ENCODE results near the gene RSPH9.

The RSPH9 gene

DNA sequence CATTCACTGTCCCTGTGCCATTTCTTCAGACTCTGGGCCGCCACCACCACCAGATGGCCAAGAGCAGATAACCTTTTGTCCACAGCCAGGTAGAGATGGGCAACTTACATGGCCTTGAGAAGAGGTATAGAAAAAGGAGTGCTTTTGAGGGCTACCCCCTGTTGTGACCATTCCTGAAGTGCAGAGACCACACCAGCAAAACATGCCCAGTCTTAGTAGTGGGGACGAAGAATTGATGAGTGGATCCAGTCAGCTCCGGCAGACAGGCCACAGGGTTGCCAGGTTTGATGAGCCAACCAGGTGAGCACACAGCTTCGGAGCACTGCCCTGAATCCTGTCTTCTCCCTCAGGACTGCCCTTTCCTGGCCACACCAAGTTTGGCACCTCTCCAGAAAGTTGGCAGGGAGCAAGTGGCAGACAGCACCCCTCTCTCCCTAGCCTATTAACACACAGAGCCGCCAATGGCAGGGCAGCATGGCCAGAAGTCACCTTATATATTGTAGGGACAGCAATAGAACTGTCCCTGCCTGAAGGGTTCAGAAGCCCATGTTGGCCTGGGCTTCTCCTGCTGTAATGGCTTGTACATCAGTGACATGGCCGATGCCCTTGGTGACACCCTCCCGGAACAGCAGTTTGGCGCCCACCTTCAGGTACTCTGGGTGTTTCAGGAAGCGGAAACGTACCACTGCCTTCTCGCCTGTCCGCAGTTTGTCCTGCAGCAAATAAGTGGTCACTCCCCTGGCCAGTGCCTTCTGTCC lies 23.6 kb upstream of the RSPH9 start:
- Histone ChIP-seq H3K4me1 (ENCODE audit: control insufficient read depth, insufficient read depth, low read length) (no peaks in the 10 kb centered on the region), H3K27me3 (ENCODE audit: control insufficient read depth, insufficient read depth, low read length) (no peaks in the 10 kb centered on the region), H3K36me3 (ENCODE audit: control insufficient read depth, insufficient read depth, low read length) (peaks cover 32% of the 10 kb centered on the region), H3K9ac (ENCODE audit: low read length) (no peak overlapping the region), H3K4me3 (ENCODE audit: low read length) (no peak overlapping the region), H3K9me3 (ENCODE audit: control insufficient read depth, low read length) (no peaks in the 10 kb centered on the region)

DNA sequence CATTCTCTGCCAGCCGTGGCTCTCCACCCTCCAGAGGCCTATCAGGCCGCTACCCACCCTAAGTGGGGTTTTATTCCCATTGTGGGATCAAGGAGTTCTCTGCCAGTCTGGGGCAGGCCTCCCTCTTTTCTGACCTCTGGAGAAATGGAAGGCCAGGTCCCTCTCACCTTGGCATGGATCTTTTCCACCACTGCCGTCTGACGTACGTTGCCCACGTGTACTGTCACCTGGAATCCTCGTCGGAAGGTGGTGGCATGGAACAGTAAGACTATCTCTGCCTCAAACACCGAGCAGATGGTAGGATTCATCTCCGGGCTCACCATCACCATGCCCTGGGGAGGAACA lies 23.0 kb upstream of the RSPH9 start:
- Histone ChIP-seq H3K9ac (ENCODE audit: low read length) (no peak overlapping the region), H3K27me3 (ENCODE audit: control insufficient read depth, insufficient read depth, low read length) (no peaks in the 10 kb centered on the region), H3K9me3 (ENCODE audit: control insufficient read depth, low read length) (no peaks in the 10 kb centered on the region), H3K4me3 (ENCODE audit: low read length) (no peak overlapping the region), H3K36me3 (ENCODE audit: control insufficient read depth, insufficient read depth, low read length) (peaks cover 32% of the 10 kb centered on the region), H3K4me1 (ENCODE audit: control insufficient read depth, insufficient read depth, low read length) (peaks cover 3% of the 10 kb centered on the region)

DNA sequence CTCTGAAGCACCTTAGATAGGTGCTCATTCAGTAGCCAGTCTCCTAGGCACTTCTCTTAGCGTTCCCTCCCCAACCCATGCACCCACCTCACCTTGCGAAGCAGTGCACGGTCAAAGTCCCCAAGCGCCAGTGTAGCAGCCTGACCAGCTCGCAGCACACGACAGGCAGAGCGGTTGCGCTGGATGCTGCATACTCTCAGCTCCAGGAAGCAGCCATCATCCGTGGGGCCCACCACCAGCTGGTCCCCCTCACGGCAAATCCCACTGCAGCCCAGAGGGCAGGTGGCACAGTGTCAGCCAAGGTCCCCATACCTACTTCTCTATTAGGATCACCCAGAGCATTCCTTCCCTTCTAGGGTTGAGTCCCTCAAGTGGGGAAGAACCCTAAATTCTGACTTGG lies 22.3 kb upstream of the RSPH9 start:
- H3K9me3 ChIP-seq (ENCODE audit: control insufficient read depth, low read length) = no peaks in the 10 kb centered on the region
- H3K9ac ChIP-seq (ENCODE audit: low read length) = no peak overlapping the region
- H3K36me3 ChIP-seq (ENCODE audit: control insufficient read depth, insufficient read depth, low read length) = peaks cover 32% of the 10 kb centered on the region
- H3K4me1 ChIP-seq (ENCODE audit: control insufficient read depth, insufficient read depth, low read length) = peaks cover 10% of the 10 kb centered on the region
- H3K27me3 ChIP-seq (ENCODE audit: control insufficient read depth, insufficient read depth, low read length) = no peaks in the 10 kb centered on the region
- no peak overlapping the region for H3K4me3 ChIP-seq (ENCODE audit: low read length)

DNA sequence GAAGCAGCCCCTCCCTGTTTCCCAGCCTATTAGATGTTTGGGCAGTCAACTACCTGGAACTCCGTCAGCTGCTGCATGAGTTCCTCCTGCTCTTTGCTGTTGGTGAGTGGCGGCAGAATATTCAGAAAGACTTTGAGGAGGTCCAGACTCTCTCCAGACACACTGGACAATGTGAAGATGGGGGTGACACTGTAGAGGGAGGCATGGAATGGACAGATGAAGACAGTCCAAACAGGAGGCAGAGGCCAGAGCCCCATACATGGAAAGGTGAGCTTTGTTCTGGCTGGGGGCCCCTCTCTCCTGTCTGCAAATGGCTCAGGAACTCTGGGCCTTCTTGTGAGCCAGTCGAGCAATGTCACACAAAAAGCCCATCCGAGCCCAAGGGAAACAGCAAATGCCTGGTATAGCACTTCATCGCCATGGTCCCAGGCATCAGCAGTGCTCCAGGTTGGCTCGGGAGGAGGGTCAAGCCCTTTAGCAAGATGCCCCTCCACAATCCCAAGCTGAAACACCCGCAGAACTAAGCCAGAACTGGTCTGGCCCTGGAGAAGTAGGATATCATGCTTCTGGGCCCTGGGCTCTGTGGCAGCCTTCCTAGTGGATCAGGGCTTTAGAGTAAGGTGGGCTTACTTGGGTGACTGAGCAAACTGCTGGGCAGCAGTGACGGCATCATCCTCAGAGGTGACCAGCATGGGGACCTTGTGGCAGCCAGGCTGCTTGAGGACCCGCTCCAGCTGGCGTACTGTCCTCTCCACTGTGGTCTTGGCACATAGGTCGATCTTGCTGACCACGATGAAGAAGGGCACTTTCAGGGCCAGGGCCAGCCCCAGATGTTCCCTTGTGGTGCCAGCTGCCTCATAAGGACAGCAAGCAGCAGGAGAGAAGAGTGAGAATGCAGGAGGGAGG lies 20.7 kb upstream of the RSPH9 start:
- Histone ChIP-seq H3K4me3 (ENCODE audit: low read length) (no peak overlapping the region), H3K27me3 (ENCODE audit: control insufficient read depth, insufficient read depth, low read length) (no peaks in the 10 kb centered on the region), H3K36me3 (ENCODE audit: control insufficient read depth, insufficient read depth, low read length) (peaks cover 32% of the 10 kb centered on the region), H3K9me3 (ENCODE audit: control insufficient read depth, low read length) (no peaks in the 10 kb centered on the region), H3K9ac (ENCODE audit: low read length) (no peak overlapping the region), H3K4me1 (ENCODE audit: control insufficient read depth, insufficient read depth, low read length) (peaks cover 16% of the 10 kb centered on the region)

DNA sequence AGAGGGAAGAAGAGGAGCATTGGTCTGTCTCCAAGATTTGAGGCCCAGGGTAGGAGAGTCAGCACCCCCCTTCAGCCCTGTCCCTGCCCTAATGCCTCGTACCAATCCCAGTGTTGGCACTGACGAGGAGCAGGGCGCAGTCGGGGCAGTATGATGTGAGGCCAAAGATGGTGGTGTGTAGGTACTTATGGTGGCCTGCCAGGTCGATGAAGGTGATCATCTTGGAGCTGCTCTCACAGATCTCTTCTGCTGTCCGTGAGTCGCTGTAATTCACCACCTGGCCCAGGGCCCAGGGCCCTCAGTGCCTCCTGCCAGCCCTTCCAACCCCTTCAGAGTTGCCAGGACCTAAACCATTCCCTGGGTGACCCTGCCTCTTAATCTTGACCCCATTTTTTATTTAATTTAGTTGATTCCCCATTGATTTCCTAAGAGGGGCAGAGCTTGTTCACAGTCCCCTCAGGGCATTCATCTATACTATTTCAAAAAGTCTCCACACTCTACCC lies 20.0 kb upstream of the RSPH9 start:
- Histone ChIP-seq H3K36me3 (ENCODE audit: control insufficient read depth, insufficient read depth, low read length) (peaks cover 32% of the 10 kb centered on the region), H3K4me3 (ENCODE audit: low read length) (no peak overlapping the region), H3K9me3 (ENCODE audit: control insufficient read depth, low read length) (no peaks in the 10 kb centered on the region), H3K4me1 (ENCODE audit: control insufficient read depth, insufficient read depth, low read length) (peaks cover 16% of the 10 kb centered on the region), H3K9ac (ENCODE audit: low read length) (no peak overlapping the region), H3K27me3 (ENCODE audit: control insufficient read depth, insufficient read depth, low read length) (no peaks in the 10 kb centered on the region)

DNA sequence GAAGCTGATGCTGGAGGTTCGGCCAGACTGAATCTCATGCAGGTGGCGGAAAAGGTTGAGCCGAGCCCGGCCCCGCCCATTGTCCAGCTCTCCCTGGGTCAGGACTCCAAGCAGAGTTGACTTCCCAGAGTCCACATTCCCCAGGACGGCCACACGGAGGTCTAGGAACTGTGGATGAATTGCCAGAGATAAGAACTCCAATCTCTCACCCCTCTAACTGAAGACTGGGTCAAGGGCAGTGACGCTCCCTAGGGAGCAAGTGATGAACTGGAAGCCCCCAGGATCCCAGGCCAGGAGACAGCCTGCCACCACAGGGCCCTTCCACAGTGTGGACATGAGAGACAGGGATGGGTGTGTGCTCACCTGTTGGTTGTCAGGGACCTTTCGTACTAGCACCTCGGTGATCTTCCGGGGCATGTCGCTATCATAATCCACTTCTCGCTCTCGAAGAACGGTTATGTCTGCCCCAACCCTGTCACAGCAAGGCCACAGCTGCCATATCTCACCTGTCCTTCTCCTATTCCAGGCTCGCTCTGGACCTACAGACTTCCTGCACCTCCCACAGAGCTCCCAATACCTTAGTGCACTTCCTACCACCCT lies 19.3 kb upstream of the RSPH9 start:
- H3K9ac ChIP-seq (ENCODE audit: low read length) = no peak overlapping the region
- H3K36me3 ChIP-seq (ENCODE audit: control insufficient read depth, insufficient read depth, low read length) = peaks cover 32% of the 10 kb centered on the region
- H3K4me1 ChIP-seq (ENCODE audit: control insufficient read depth, insufficient read depth, low read length) = peaks cover 16% of the 10 kb centered on the region
- H3K27me3 ChIP-seq (ENCODE audit: control insufficient read depth, insufficient read depth, low read length) = no peaks in the 10 kb centered on the region
- no peak overlapping the region for H3K4me3 ChIP-seq (ENCODE audit: low read length)
- H3K9me3 ChIP-seq (ENCODE audit: control insufficient read depth, low read length) = no peaks in the 10 kb centered on the region

DNA sequence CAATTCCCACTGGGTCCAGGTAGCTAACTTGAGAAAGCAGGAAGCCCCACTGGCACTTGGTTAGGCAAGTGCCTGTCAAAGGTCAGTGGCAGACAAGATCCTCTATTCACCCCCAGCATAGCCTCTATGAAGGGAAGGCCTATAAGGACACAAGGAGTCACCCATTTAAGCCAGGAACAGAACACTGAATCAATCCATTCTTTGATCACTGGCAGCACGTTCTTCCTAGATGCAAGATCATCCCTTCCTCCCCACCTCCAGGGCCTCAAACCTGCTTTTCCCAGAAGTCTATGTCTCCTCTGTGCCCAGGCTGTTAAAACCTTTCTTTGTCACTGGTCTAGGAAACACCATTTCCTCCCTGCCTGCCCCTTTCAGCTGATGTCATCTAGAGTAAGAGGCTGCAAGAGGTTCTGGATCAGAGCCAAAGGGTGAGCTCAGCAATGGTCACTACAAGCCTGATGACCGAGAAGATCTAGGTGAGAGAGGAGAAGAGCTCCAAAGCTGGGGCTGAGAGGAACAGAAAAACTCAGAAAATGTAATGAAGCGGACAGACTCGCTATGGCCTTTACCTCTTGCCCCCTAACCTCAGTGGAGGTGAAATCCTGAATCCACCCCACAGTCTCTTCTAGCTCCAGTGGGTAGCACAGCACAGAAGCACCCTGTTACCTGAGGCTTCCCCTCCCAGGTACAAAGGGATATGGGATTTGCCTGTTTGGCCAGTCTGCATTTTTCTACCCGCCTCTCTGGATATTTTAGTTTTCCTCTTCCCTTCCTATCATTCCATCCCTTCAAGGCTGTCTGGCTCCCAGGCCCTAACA lies 17.6 kb upstream of the RSPH9 start:
- H3K9ac ChIP-seq (ENCODE audit: low read length) = peak overlapping the region; percentile 69
- peaks cover 23% of the 10 kb centered on the region for H3K36me3 ChIP-seq (ENCODE audit: control insufficient read depth, insufficient read depth, low read length)
- peaks cover 20% of the 10 kb centered on the region for H3K4me1 ChIP-seq (ENCODE audit: control insufficient read depth, insufficient read depth, low read length)
- no peaks in the 10 kb centered on the region for H3K27me3 ChIP-seq (ENCODE audit: control insufficient read depth, insufficient read depth, low read length)
- no peak overlapping the region for H3K4me3 ChIP-seq (ENCODE audit: low read length)
- H3K9me3 ChIP-seq (ENCODE audit: control insufficient read depth, low read length) = no peaks in the 10 kb centered on the region

DNA sequence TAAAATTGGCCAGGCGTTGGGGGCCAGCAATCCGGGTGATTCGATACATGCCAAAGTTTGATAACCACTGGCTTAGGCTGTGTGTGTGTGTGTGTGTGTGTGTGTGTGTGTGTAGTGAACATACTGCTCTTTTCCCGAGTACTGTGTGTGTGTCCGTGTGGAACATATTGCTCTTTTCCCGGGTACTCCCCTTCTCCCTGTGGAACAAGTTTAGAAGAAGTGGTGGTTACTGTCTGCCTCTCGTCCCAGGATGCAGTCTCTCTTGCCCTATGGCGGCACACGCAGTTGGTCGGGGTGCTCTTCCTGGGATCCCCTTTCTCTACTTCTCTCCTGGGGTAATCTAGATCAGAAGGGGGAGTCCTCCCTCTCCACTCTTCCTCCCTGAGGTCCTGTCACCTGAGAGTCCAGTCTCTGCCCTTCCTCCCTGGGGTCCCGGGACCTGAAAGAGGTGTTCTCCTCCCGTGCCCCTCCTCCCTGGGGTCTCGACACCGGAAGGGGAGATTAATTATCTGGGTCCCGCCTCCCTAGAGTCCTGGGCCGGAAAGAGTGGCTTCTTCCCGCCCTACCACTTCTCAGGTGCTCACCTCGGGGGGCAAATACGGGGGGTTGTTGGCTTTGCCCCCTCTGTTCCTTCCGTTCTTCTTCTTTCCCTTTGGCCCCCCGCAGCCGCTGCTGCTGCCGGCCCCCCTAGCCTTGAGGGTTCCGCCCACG lies 16.3 kb upstream of the RSPH9 start:
- no peaks in the 10 kb centered on the region for H3K27me3 ChIP-seq (ENCODE audit: control insufficient read depth, insufficient read depth, low read length)
- peaks cover 16% of the 10 kb centered on the region for H3K36me3 ChIP-seq (ENCODE audit: control insufficient read depth, insufficient read depth, low read length)
- peaks cover 23% of the 10 kb centered on the region for H3K4me1 ChIP-seq (ENCODE audit: control insufficient read depth, insufficient read depth, low read length)
- peak overlapping the region; percentile 93 for H3K9ac ChIP-seq (ENCODE audit: low read length)
- peak overlapping the region; percentile 57 for H3K4me3 ChIP-seq (ENCODE audit: low read length)
- no peaks in the 10 kb centered on the region for H3K9me3 ChIP-seq (ENCODE audit: control insufficient read depth, low read length)

DNA sequence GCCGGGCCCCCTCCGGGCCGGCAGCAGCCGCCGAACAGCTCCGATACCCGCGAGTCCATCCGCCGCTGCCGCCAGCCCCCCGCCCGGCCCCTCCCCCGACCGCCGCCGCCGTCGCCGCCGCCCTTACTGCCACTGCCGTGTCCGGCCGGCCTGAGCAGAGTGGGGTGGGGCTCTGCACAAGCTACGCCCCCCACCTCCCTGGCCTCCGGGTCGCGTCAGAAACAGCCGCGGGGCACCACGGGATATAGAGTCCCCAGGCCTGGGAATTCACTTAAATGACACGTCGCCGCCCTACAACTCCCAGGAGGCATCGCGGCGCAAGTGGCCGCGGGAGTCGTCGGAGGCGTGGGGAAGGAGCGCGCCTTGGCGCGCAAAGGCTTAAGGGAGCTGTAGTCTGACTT lies 15.7 kb upstream of the RSPH9 start, which contains the start of gene GTPBP2:
TSS of gene GTPBP2 (minus strand) at position 161 of the 401 bp plus-strand sequence. CDS start at position 59, 102 bp downstream.
- peaks cover 23% of the 10 kb centered on the region for H3K4me1 ChIP-seq (ENCODE audit: control insufficient read depth, insufficient read depth, low read length)
- no peaks in the 10 kb centered on the region for H3K27me3 ChIP-seq (ENCODE audit: control insufficient read depth, insufficient read depth, low read length)
- peak within 1 kb of the TSS; percentile 89 for H3K4me3 ChIP-seq (ENCODE audit: low read length)
- no peaks in the 10 kb centered on the region for H3K9me3 ChIP-seq (ENCODE audit: control insufficient read depth, low read length)
- peaks cover 16% of the 10 kb centered on the region for H3K36me3 ChIP-seq (ENCODE audit: control insufficient read depth, insufficient read depth, low read length)
- peak within 1 kb of the TSS; percentile 93 for H3K9ac ChIP-seq (ENCODE audit: low read length)

DNA sequence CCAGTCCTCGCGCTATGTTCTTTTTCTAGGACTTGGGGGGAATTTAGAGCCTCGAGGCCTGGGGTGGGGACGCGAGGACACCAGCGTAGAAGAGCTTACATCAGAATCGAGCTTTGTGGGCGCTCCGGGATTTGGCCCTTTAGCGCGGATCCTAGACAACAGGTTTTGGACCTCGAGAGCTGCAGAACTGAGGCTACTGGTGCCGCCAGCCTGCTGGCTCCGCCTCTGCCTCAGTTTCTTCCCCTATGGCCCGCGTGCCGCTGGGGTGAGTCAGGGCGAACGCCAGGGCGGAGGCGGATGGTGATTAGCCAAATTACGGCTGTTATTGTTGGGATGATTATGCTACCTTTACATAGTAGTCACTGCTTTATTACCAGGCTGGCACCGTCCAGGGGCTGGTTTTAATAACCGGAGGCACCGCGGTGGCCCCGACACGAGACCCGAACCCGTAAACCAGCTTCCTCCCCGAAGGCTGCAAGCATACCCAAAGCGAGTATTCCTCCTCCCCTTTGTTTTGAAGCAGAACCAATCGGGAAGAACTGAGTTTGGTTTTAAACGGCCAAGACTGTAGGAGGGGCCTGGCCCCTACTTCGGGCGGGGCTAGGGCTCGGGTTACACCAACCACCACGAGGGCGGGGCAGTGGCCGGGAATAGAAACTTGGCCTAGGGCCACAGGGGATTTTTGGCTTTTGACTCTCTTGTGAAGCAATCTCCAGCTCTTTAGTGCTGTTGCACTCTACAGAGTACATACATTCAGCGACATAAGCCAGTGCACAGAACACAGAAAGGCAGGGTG lies 15.1 kb upstream of the RSPH9 start:
- peaks cover 10% of the 10 kb centered on the region for H3K36me3 ChIP-seq (ENCODE audit: control insufficient read depth, insufficient read depth, low read length)
- peak overlapping the region; percentile 89 for H3K4me3 ChIP-seq (ENCODE audit: low read length)
- H3K4me1 ChIP-seq (ENCODE audit: control insufficient read depth, insufficient read depth, low read length) = peaks cover 23% of the 10 kb centered on the region
- no peaks in the 10 kb centered on the region for H3K27me3 ChIP-seq (ENCODE audit: control insufficient read depth, insufficient read depth, low read length)
- peak overlapping the region; percentile 91 for H3K9ac ChIP-seq (ENCODE audit: low read length)
- H3K9me3 ChIP-seq (ENCODE audit: control insufficient read depth, low read length) = no peaks in the 10 kb centered on the region
